ENCODE measurements around the gene SYVN1. TPM values are rescaled to one million over a fixed set of nuclear protein-coding genes. Genes with fewer than 3 reads are reported as not detected.

Gene SYVN1
- total RNA-seq, 1 experiment from 2014 or later: 45.9 TPM

GRCh38 chr11:65085446-65085845 lies 48.9 kb downstream of the SYVN1 start:
- Histone ChIP-seq H2AFZ (ENCODE audit: low read depth, low read length, poor library complexity, severe bottlenecking) (no peak overlapping the region), H3K79me2 (ENCODE audit: insufficient read depth, low read length) (peaks cover 37% of the 10 kb centered on the region), H3K4me2 (ENCODE audit: low read length) (peak overlapping the region; percentile 82), H3K36me3 (ENCODE audit: control insufficient read depth in 1 of 2, insufficient read depth in 2 of 2, low read length in 2 of 2) (peaks cover 5 to 33% of the 10 kb centered on the region in 2 experiments; a peak in 2 of 4 replicates), H3K9me2 (ENCODE audit: insufficient read depth) (no peaks in the 10 kb centered on the region), H3K4me3 (replicated peaks in 1 of 2; ENCODE audit: low read depth in 1 of 2, low read length in 2 of 2) (no peak overlapping the region), H3K4me1 (ENCODE audit: control insufficient read depth in 1 of 2, insufficient read depth in 2 of 2, low read length in 2 of 2) (peaks cover 7 to 22% of the 10 kb centered on the region in 2 experiments; a peak in 3 of 4 replicates), H3K9ac (ENCODE audit: low read length) (no peak overlapping the region), H3K27ac (ENCODE audit: low read depth, low read length) (no peak overlapping the region), H4K20me1 (ENCODE audit: insufficient read depth) (no peaks in the 10 kb centered on the region), H3K9me3 (ENCODE audit: control insufficient read depth in 1 of 2, insufficient read depth in 1 of 2, low read depth in 1 of 2, low read length in 2 of 2) (no peaks in the 10 kb centered on the region), H3K27me3 (ENCODE audit: insufficient read depth, low read length) (no peaks in the 10 kb centered on the region)
- ChIA-PET CTCF (no interaction called here), POLR2A (no interaction called here), RAD21 (ENCODE audit: low non-redundant PET in 1 of 2, low total read pairs in 2 of 2, uncharacterized antibody in 2 of 2, unreplicated experiment in 2 of 2) (no interaction called here)
- DNase-seq (ENCODE audit: low read depth, low spot score): no peak
- TF ChIP-seq ZBTB33 (IDR thresholded peaks at IDR 0.05; ENCODE audit: extremely low read depth, insufficient replicate concordance, low read length) (no peak), CTCF (IDR thresholded peaks at IDR 0.05 in 2 of 3, conservative IDR thresholded peaks at IDR 0.05 in 1 of 3; ENCODE audit: borderline replicate concordance in 1 of 3, insufficient read depth in 1 of 3, low read depth in 2 of 3, low read length in 2 of 3) (no peak)
- no TSS peak for BruUV-seq (replicated peaks)
- ATAC-seq: no peak
- intact Hi-C loops (cut with micrococcal nuclease): no loop called here
